Measurements from ENCODE around the gene TMEM163.
"Not testable (repeated sequence)": the region's sequence is repeated elsewhere in the genome, so short reads cannot be mapped to it uniquely, and the experiment has no call there.

Gene TMEM163

DNA sequence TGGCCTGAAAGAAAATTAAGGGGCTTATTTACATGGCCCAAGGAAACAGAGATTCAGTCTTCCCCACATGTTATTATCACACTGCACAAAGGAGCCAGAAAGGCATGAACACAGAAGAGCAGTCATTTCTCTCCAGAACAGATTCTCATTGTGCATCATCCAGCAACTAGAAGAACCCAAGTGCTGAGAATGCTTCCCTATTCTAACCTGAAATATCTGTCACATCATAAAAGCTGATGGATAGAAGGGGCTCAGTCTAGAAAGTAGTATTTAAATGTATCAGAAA, 145.8 kb downstream of the TMEM163 start:
- DNase-seq: no peak

DNA sequence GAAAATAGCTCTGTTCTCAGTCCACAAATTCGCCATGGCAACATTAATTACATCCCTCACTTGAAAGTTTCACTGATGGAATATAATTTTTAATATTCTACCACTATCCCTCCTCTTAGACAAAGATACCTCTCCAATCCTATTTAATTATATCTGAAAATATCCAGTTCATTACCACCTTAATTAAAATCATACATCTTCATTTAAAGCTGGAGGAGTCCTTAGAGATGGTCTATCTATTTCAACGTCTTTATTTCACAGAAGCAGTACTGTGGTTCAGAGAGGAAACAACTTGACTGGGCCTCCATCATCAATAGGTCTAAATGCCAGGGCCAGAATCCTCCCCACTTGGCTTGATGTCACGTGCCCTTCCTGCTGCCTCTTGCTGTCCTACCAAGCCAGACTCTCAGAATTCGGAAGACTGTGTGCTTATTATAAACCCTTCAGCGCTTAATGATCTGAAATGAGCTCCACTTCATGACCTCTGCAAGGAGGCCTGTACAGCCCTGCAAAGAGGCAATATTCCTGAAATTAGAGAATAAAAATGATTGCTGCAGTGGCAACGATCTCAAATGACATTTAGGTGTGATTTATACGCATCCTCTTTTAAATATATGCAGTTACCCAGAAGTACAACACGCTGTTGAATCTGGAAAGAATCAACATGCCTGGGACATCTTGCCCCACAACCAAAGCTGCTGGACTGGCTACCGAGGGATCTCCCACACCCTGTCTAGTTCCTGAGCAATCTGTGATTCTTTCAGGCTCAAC, 146.3 kb downstream of the TMEM163 start:
- DNase-seq: no peak

DNA sequence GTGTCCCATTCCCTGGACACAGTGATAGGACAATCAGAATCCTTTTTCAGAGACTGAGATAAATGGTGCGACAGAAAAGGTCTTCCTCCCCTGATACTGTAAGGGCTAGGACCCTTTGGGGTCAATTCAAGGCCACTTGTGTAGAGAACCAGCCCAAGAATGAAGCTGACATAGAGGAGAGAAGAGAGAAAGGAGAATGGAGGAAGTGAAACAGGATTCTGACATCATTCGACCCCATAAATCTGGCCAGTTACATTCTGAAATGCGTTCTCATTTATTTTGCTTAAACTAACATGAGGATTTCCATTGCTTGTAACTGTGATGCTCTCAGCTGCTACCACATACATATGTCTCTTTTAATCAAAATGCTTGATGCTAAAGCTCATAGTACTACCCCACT, 148.1 kb downstream of the TMEM163 start:
- DNase-seq: no peak

DNA sequence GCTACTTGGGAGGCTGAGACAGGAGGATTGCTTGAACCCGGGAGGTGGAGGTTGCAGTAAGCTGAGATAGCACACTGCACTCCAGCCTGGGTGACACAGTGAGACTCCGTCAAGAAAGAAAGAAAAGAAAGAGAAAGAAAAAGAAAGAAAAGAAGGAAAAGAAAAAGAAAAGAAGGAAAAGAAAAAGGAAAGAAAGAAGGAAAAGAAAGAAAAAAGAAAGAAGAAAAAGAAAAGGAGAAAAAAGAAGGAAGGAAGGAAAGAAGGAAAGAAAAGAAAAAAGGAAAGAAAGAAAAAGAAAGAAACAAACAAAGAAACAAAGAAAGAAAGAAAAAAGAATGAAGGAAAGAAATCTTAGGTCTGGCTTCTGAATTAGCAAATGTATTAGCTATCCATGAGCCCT, 150.4 kb downstream of the TMEM163 start:
- no peak for DNase-seq

DNA sequence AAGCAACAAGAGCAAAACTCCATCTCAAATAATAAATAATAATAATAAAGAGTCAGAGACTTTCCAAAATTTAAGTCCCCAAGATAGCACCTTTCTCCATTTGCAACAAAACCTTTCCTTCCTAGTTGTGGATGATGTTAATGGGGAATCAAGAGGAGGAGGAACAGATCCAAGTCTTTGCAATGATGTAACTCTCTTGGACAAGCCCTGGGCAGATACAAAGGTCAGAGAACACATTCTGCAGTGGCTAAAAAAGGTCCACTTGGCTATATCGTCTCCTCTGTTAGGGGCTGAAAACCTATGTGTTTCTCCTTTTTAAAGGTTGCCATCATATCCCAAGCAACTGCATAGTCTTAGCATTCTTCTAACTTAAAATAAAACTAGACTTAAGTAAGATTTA, 151.1 kb downstream of the TMEM163 start:
- no peak for DNase-seq

DNA sequence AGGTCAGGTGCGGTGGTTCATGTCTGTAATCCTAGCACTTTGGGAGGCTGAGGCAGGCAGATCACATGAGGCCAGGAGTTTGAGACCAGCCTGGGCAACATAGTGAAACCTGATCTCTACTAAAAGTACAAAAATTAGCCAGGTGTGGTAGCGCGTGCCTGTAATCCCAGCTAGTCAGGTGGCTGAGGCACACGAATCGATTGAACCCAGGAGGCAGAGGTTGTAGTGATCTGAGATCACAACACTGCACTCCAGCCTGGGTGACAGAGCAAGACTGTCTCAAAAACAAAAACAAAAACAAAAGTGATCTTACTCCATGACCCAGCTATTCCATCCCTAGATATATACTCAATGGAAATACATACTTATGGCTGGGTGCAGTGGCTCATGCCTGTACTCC, 153.8 kb downstream of the TMEM163 start:
- not testable (repeated sequence) for DNase-seq

DNA sequence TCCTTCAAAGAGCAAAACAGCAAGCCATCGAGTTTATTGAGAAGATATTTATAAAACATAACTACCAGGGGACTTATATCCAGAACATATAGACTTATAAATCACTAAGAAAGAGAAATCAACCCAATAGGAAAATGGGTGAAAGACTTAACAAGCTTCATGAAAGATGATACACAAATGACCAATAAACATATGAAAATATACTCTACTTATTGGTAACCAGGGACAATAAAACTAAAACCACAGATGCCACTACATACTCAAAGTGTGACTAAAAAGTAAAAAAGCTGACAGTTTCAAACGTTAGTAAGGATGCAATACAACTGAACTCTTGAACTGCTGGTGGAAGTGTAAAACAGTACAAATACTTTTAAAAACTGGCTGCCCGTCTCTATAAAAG, 154.3 kb downstream of the TMEM163 start:
- DNase-seq: no peak

DNA sequence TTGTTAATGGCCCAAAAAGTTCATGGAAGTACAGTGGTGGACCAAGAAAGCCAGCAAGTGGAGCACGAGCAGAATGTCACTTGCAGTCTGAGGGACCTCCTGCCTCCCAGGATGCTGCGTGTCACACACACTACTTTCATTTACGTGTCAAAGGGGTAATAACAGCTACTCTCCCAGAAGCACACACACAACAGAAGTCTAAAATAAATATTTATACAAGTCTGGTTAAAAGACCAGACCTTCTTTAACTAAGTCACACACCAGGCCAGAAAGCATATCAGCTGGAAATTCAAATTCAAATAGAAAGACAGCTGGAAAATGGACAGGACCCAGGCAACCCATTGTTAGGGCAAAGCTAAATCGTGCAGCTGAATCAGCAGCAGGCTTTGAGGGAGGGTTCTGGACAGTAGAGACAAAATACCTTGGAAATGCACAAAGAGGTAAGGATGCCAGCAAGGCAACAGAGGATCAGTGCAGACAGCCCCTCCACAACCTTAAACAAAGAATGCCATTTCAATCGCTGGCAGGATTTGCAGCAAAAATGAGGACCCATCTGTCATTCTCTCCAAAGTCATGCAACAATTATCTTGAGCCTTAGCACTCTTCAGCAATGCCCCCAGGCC, 160.5 kb downstream of the TMEM163 start:
- no peak for DNase-seq

DNA sequence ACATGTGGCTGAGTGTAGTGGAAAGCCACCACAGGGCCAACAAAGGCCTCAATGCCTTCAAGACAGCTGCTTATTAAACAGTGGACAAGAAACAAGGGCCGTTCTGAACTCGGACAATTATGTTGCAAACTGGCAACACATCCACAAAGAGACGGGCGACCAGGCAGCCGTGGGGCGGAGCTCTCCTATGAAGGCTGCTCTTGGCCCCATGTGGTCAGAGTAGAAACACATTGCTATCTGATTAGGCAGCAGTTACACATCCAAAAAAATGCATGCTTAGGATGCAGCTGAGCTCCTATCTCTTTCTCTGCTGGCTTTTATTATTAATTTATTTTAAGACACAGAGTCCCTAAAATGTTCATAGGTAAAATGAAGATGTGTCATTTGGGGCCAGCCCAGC, 163.4 kb downstream of the TMEM163 start:
- DNase-seq: no peak

DNA sequence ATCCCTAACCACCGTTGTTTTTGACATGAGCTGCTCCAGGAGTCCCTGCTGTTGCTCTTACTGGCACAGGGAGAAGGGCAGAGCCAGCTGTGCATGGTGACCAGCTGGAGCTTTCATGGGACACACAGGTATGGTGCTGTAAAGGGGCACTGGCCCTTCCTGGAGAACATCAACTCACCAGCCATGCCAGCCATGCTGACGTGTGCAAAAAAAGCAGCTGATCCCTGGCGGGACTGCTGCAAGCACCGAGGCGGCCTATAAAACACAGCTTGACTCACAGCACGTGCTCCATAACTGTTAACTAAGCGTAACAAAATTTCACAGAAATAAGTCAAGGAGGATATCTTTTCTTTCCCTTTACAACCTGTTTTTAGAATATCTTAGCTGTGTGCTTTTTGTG, 165.1 kb downstream of the TMEM163 start:
- no peak for DNase-seq

DNA sequence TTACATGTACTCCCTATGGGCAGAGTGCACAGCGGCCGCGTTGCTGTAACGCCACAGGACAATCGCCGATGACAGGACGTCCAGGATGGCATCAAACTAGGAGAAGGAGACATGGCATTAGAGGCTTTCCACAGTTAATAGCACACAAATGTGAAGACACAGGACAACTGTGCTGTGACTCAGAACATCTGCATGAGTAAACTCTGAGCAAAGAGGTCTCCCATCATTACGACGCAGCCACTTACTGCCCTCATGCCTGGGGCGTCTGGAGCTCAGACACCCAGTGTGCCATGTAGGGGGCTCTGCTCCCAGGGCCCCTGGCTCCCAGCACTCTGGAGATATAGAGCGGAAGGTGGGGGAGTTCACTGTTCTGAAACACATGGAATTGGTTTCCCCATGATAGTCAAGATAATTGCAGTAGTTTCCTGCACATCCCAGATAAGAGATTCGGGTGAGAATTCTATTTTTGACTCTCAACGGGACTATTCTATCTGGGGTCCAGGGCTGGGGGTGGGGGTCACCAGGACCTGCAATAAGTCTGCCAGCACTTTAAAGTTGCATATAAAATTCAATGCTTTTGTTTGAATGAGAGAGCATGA, 168.1 kb downstream of the TMEM163 start:
- DNase-seq: no peak

DNA sequence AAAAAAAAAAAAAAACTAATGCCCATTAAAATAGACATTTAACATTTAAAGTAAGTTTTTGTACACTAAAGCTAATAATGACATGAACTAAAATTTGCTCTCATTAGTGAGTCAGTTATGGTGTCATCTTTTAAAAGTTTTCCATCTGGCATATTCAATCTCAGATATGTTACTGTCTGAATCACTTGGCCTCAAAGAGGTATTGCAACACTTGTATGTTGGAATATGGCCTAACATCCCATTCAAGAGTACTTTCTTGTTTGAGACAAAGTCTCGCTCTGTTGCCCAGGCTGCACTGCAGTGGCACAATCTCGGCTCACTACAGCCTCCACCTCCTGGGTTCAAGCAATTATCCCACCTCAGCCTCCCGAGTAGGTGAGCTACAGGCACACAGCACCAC, 169.7 kb downstream of the TMEM163 start:
- DNase-seq: no peak

DNA sequence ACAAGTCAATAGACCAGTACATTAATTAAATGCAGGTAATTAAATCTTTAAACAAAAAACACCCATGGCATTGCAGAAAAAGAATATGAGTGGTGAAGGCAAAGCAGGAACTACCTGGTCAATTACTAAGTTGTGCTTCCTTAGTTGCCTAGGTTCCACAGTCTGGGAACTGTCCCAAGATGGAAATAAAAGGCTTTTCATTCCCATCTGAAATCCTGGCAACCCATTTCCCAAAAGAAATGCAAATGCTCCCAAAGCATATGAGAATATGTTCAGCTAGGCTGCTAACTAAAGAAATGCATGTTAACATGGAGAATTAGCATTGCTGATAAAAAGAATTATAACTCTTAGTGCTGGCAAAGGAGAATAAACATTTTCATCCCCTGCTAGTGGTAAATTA, 177.8 kb downstream of the TMEM163 start:
- no peak for DNase-seq

DNA sequence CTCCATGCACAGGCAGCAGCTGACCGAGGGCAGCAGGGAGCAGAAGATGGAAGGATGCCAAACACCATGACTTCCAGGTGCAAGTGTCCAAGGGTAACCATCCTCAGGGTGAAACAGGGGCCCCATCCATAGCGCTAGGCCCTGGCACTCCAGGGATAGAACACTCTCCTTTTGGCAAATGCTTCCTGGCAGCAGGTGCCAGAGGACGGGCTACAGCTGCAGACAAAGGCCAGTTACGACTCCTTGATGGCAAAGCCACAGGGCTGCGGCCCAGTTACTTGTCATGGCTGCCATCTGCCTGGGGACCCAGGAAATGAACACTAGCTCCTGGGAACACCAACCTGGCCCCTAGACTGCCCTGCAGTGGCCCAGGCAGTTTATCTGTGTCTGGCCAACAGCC, 178.8 kb downstream of the TMEM163 start:
- DNase-seq: no peak

DNA sequence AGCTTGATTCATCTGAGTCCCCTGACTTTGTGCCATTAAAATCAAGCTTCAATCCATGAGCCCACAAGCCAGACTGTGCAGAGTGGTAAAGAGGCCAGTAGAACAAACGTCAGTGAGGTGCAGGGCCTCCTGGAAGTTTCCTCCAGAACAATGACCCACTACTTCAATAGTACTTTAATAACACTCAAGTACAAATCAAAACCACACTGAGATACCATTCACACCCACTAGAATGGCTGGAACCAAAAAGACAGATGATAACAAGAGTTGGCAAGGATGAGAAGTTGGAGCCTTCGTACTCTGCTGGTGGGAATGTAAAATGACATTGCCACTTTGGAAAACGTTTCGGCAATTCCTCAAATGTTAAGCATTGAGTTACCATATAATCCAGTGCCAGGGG, 181.1 kb downstream of the TMEM163 start:
- no peak for DNase-seq

DNA sequence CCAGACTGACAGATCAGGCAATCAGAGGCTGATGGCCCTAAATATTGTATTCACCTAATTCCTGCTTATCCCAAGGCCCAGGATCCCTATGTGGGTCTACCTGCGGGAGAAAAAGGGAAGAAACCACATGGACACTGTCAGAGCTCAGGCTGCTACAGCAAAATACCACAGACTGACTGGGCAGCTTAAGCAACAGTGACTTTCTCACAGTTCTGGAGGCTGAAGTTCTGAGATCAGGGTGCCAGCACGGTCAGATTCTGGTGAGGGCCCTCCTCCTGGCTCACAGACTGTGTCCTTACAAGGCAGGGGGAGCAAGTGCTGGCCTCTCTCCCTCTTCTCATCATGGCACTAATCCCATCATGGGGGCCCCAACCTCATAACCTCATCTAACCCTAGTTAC, 181.7 kb downstream of the TMEM163 start:
- DNase-seq: no peak

DNA sequence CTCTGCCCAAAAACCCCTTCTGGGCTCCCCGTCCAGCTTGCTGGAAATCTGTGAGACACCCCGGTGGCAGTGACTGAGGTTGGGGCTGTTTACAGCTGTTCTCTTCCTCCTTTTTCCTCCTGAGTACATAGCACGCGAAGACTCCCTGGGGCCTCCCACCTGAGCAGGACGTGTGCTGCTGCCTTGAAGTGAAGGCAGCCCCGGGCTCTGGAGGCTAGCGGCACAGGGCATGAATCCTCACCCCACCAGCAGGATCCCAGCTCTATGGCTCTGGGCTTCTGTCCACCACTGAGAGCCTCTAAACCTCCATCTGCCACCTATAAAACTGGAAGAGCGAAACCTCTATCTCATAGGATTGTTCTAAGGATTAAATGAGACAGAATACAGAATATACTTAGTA, 182.5 kb downstream of the TMEM163 start:
- DNase-seq: no peak

DNA sequence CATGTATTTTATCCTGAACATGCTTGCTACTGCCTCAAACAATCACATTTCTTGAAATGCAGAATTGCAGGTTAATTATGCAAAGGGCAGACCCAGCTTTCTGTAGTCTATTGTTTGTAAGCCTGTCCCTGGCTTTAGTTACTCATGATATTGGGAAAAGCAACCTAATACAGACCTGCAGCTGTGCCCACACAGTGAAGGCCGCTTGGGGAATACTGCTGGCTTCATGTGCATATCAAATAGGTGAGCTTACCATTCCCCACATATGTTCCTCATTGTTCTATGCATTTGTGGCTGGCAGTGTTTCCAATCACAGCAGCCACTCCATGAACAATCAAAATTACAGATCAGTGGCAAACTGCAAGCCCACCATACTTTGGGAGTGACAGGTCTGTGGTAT, 186.3 kb downstream of the TMEM163 start:
- DNase-seq: no peak

DNA sequence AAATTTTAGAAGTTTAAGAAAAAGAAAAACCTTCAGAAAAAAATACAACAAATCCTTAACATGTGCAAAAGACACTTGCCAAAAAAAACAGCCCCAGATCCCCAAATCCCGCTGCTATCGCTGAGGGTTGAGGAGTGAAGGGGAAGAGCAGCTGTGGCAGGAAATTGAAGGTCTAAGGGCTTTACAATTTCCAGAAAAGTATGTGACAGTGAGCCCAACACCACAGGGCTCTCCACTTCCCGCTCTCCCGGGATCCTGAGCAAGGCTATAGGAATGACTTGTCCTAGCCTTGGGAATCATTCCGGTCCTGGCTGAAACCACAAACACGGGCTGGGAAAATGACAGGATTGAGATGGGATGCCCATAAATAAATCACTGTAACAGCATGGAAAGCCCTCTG, 191.4 kb downstream of the TMEM163 start:
- DNase-seq: no peak

DNA sequence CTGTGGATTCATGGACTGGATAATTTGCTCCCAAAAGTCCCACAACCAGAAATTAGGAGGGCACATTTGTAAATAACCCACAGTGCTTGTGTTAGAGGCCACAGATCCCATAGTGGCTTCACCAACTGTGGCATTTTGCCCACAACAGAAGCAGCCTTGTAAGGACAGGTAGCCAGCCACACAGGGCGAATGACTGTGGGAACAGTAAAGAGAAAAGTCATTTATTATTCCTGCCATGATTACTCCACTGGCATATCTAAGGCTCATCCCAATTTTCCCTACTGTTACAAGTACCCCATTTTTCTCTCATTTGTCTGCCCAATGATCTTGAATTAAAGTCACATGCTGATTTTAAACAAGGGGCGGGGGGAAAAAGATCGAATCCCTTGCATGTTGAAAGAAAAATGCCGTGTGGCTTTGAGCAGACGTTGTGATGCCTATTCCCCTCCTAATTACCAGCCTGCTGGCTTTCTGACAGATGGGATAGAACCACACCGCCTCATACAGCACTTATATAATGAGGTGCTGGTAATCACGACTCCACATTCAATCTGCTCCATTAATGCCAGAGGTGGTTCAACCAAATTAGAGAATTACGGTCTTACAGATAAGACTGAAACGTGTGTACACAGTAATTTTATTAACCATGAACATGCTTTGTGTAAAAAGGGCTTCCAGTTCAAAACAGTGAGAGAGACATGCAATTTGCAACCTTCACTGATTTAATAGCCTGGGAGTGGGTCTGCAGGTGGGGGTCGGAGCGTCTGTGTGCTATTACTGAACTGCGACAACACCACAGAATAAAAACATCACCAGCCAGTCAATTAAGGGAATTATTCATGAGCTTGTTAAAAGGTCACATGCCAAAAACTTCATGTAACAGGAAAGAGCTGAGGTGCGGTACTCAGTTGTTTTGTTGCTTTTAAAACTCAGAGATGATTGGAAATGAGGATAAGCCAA, 196.0 kb downstream of the TMEM163 start:
- no peak for DNase-seq

DNA sequence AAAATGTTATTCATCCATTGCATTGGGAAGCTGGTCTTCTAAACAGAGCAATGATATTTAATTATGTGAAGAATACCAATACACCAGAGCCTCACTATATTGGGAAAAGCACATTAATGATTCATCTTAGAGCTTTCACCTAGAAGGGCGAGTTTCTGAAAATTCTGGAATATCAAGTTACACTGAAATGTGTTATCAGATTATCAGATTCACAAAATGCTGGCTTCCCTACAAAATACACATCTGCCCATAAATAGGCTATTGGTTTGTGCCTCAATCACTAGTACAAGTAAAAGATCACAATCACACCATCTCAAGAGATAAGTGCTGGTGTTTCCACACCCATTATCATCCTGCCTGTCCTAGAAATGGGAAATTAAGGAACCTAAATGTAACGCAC, 200.7 kb downstream of the TMEM163 start:
- DNase-seq: no peak

DNA sequence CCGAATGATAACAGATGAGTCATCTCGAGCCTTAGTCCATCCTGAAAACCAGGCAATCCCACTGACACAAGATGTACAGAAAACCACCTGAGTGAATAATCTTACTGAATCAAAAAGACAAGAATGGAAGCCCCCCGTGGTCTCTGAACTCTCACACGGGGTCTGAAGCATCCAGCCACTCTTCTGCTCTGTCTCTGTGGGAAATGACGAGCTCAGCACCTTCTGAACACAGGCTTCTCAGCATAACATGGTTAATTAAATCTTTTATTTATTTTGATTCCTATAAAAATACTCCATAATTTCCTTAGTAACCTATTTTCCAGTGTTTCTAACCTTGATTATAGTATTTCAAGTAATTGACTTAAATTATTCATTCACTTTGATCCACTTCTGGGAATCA, 203.7 kb downstream of the TMEM163 start:
- DNase-seq: no peak

DNA sequence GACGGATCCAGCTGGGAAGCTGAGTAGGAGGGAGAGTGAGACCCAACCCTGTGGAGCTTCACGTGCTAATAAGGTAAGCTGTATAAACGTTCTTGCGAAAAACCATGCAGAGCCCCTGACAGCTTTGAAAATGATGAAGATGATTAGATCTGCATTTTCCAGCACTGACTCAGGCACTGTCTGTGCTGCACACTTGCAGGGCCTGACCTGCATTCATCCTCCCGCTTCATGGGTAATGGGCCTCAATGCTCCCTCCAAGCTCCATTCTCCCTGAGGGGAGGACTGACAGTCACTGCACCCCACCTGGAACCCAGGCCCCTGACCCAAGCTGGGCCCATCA, 205.4 kb downstream of the TMEM163 start:
- no peak for DNase-seq

All from GF-D8 (cell line).